K562 (cell line): ENCODE data around the gene LAMTOR4. TPM values are rescaled to one million over a fixed set of nuclear protein-coding genes. Genes with fewer than 3 reads are reported as not detected.

ENCODE experiments used
- BMI1 ChIP-seq: fragments of 150-350 bp; IDR thresholded peaks from 2 replicates; pipeline ENCODE4 v1.6.1; 2014; ENCODE audit warnings: low read length
- CREM ChIP-seq: IDR thresholded peaks from 2 replicates; pipeline ENCODE4 v1.6.1; 2014; ENCODE audit warnings: antibody characterized with exemption, low read depth
- DPF2 ChIP-seq: fragments of 450-650 bp; IDR thresholded peaks from 2 replicates; pipeline ENCODE4 v1.6.1; 2016
- GATA2 ChIP-seq: sonication (generic); formaldehyde crosslinking; IDR thresholded peaks from 2 replicates; pipeline ENCODE4 v1.4.0; 2020; ENCODE audit warnings: mild to moderate bottlenecking, missing genetic modification reagents
- HDAC1 ChIP-seq, 2 experiments: fragments of 450-650 bp; IDR thresholded peaks; 2 replicates each; pipeline ENCODE4 v1.6.1; 2016 to 2017; ENCODE audit warnings: inconsistent platforms in 1 of 2, mild to moderate bottlenecking in 1 of 2, moderate library complexity in 1 of 2
- MAZ ChIP-seq, 2 experiments: fragments of 450-650 bp in 1 of 2; sonication (generic) in 1 of 2; formaldehyde crosslinking; IDR thresholded peaks in 1 of 2; conservative IDR thresholded peaks in 1 of 2; 2 replicates each; pipeline versions ENCODE4 v1.4.0 to v1.5.0; 2020; ENCODE audit warnings: mild to moderate bottlenecking in 1 of 2, missing genetic modification reagents in 1 of 2
- POLR2AphosphoS5 ChIP-seq: IDR thresholded peaks from 2 replicates; pipeline ENCODE4 v1.6.1; 2011; ENCODE audit warnings: mild to moderate bottlenecking, low read depth, low read length, moderate library complexity; ENCODE audit not compliant: control insufficient read depth, insufficient read depth
- SMARCB1 ChIP-seq: IDR thresholded peaks from 2 replicates; pipeline ENCODE4 v1.6.1; 2011; ENCODE audit warnings: improper control_type of control experiment, low read depth; ENCODE audit not compliant: insufficient read length
- SNRNP70 ChIP-seq: fragments of 200-400 bp; formaldehyde crosslinking; optimal IDR thresholded peaks from 2 replicates; pipeline ENCODE3; 2017; ENCODE audit warnings: low read depth, low read length
- TFE3 ChIP-seq: fragments of 450-650 bp; formaldehyde crosslinking; IDR thresholded peaks from 2 replicates; pipeline ENCODE4 v1.4.0; 2020; ENCODE audit warnings: mild to moderate bottlenecking, mixed read lengths
- ZBTB2 ChIP-seq: fragments of 450-650 bp; IDR thresholded peaks from 2 replicates; pipeline ENCODE4 v1.6.1; 2016; ENCODE audit warnings: antibody characterized with exemption
- ZMIZ1 ChIP-seq, 2 experiments: fragments of 150-350 bp in 1 of 2; IDR thresholded peaks; 2 replicates each; pipeline ENCODE4 v1.6.1; 2012 to 2016; ENCODE audit warnings: low read depth in 2 of 2, low read length in 2 of 2, mild to moderate bottlenecking in 1 of 2, moderate library complexity in 1 of 2
- ZNF12 ChIP-seq: sonication (generic); formaldehyde crosslinking; IDR thresholded peaks from 2 replicates; pipeline ENCODE4 v1.4.0; 2020; ENCODE audit warnings: mild to moderate bottlenecking, missing genetic modification reagents
- ZNF197 ChIP-seq: fragments of 200-800 bp; sonication (Bioruptor generic); IDR thresholded peaks from 2 replicates; pipeline ENCODE4 v1.6.1; 2016; ENCODE audit warnings: low read depth, missing genetic modification characterization, missing compliant biosample characterization
- ZNF280A ChIP-seq: fragments of 450-650 bp; IDR thresholded peaks from 2 replicates; pipeline ENCODE4 v1.6.1; 2018; ENCODE audit warnings: mild to moderate bottlenecking, low read depth; ENCODE audit not compliant: partially characterized antibody
- ZNF347 ChIP-seq: fragments of 450-650 bp; formaldehyde crosslinking; IDR thresholded peaks from 2 replicates; pipeline ENCODE4 v1.4.0; 2020; ENCODE audit warnings: low read depth, mild to moderate bottlenecking, moderate library complexity
- ZNF398 ChIP-seq: fragments of 250-450 bp; sonication (Bioruptor Pico); IDR thresholded peaks from 2 replicates; pipeline ENCODE4 v1.8.0; 2021; ENCODE audit warnings: moderate library complexity, mild to moderate bottlenecking, inconsistent platforms
- polyA plus RNA-seq, 8 experiments: library from polyadenylated mRNA; depleted of rRNA in 4 of 8; stranded (reverse) in 5 of 8; unstranded in 3 of 8; fragments of >200 nt; fragmentation: Nextera tagmentation in 2 of 8; fragmentation: Illumina TruSeq in 1 of 8; extraction: Ambion mirVana in 2 of 8; extraction: Trizol in 1 of 8; gene quantifications; 2 replicates each; pipeline versions ENCODE4 v1.2.1 to v1.2.3, GENCODE V29; 2011 to 2014; ENCODE audit warnings: inconsistent platforms in 1 of 8, missing spikeins in 1 of 8
- total RNA-seq, 7 experiments: library from RNA; depleted of rRNA in 6 of 7; stranded (reverse); fragments of >200 nt in 6 of 7; fragmentation: Illumina TruSeq in 2 of 7; extraction: Trizol in 2 of 7; gene quantifications; 2 replicates each; pipeline versions ENCODE4 v1.2.1 to v1.2.3, GENCODE V29; 2011 to 2021; ENCODE audit warnings: low replicate concordance in 1 of 7

The LAMTOR4 gene
- total and polyA plus RNA-seq, 9 of the 15 experiments (the other 6 are each of a cell fraction or from before 2014, with no cell fraction given), result 79.6 to 314 (median 195) TPM

- TF ChIP-seq ZMIZ1 (IDR thresholded peaks at IDR 0.05; ENCODE audit: low read depth in 2 of 2, low read length in 2 of 2) (no peak), ZNF280A (no peak), TFE3 (CRISPR knock-in tag) (no peak), HDAC1 (IDR thresholded peaks at IDR 0.05) (peak in 1 of 2 experiments; percentile 61; a peak in 1 of 4 replicates), BMI1 (no peak), DPF2 (peak; percentile 56), POLR2AphosphoS5 (no peak), ZNF398 (no peak), MAZ (CRISPR knock-in tag; conservative IDR thresholded peaks at IDR 0.05 in 1 of 2, IDR thresholded peaks at IDR 0.05 in 1 of 2) (peak; percentile 38 to 67; a peak in 2 of 4 replicates), ZNF197 (CRISPR knock-in tag) (no peak), SMARCB1 (no peak), ZNF347 (CRISPR knock-in tag) (no peak), CREM (no peak), SNRNP70 (no peak), ZNF12 (no peak), ZBTB2 (no peak), GATA2 (CRISPR knock-in tag) (no peak)
Observed at GRCh38 chr7:100130608-100131453, 17.9 kb upstream of the LAMTOR4 start (continued).
